ENCODE measurements around the gene FOXG1. TPM values are rescaled to one million over a fixed set of nuclear protein-coding genes. Genes with fewer than 3 reads are reported as not detected.

FOXG1 gene
- total and polyA plus RNA-seq, 2 donors (not counting 3 experiments of a cell fraction or from before 2014, with no cell fraction given) = not detected

GRCh38 chr14:28774764-28775735 lies 8.5 kb downstream of the FOXG1 start:
- POLR2A ChIA-PET = no interaction called here
- Histone ChIP-seq H3K4me2 (ENCODE audit: insufficient read depth, low read length) (no peak overlapping the region), H3K9me3 (replicated peaks; ENCODE audit: control insufficient read depth, insufficient read depth, low read length) (no peaks in the 10 kb centered on the region), H3K4me1 (ENCODE audit: control insufficient read depth, extremely low read depth, insufficient read depth, low read length) (no peaks in the 10 kb centered on the region), H3K79me2 (ENCODE audit: control insufficient read depth, insufficient read depth, low read length) (no peaks in the 10 kb centered on the region), H3K27ac (ENCODE audit: insufficient read depth, low read depth, low read length) (no peak overlapping the region), H3K36me3 (ENCODE audit: control insufficient read depth in 2 of 2, extremely low read depth in 1 of 2, insufficient read depth in 2 of 2, low read length in 2 of 2) (no peaks in the 10 kb centered on the region), H2AFZ (ENCODE audit: low read depth, low read length) (no peak overlapping the region), H3K9ac (replicated peaks; ENCODE audit: extremely low read depth, insufficient read depth, low read length) (no peak overlapping the region), H3K9me1 (replicated peaks; ENCODE audit: control insufficient read depth, extremely low read depth, insufficient read depth, low read length) (no peaks in the 10 kb centered on the region), H3K27me3 (ENCODE audit: control insufficient read depth in 2 of 2, insufficient read depth in 2 of 2, low read length in 2 of 2) (peaks cover 46 to 100% of the 10 kb centered on the region in 2 experiments), H3K4me3 (replicated peaks in 1 of 3; ENCODE audit: insufficient read depth in 1 of 3, low read depth in 1 of 3, low read length in 3 of 3) (no peak overlapping the region), H4K20me1 (replicated peaks; ENCODE audit: control insufficient read depth, extremely low read depth, insufficient read depth, low read length) (no peaks in the 10 kb centered on the region)
- TF ChIP-seq EZH2 (IDR thresholded peaks at IDR 0.05; ENCODE audit: borderline replicate concordance, low read depth, low read length, severe bottlenecking) (peak; percentile 77), MAX (IDR thresholded peaks at IDR 0.05; ENCODE audit: insufficient read depth, insufficient read length) (no peak)
- dilution Hi-C loops (cut with MboI; ENCODE audit: extremely low pct_ligation_motif_present, low sequenced_read_pairs) = no loop called here
- no peak for DNase-seq (ENCODE audit: low read depth, low spot score)
- CTCF ChIA-PET = interaction anchor here (0.6 to 3.6 kb wide), 40 partner anchors 9 to 1747 kb away, joined by 3 to 97 read pairs (median 5); partner anchors contain the start of gene FOXG1
- BruUV-seq (replicated peaks) = no TSS peak
- no peak for FAIRE-seq
- intact Hi-C loops (cut with micrococcal nuclease) = loop anchor here (1.0 to 5.0 kb wide), 2 partner anchors 687 to 762 kb away; no protein-coding TSS in a partner anchor

- H2AFZ ChIP-seq (ENCODE audit: low read depth, low read length) = no peak overlapping the region
- ChIA-PET POLR2A (no interaction called here), CTCF (interaction anchor here (0.9 to 3.6 kb wide), 4 partner anchors 18 to 1438 kb away, joined by 3 to 13 read pairs (median 4); no protein-coding TSS in a partner anchor)
- FAIRE-seq (no peak), DNase-seq (ENCODE audit: low read depth, low spot score) (no peak)
- no peaks in the 10 kb centered on the region for H3K4me1 ChIP-seq (ENCODE audit: control insufficient read depth, extremely low read depth, insufficient read depth, low read length)
- H3K36me3 ChIP-seq (ENCODE audit: control insufficient read depth in 2 of 2, extremely low read depth in 1 of 2, insufficient read depth in 2 of 2, low read length in 2 of 2) = no peaks in the 10 kb centered on the region
- H3K4me2 ChIP-seq (ENCODE audit: insufficient read depth, low read length) = no peak overlapping the region
- no peak overlapping the region for H3K27ac ChIP-seq (ENCODE audit: insufficient read depth, low read depth, low read length)
- intact Hi-C loops (cut with micrococcal nuclease) (no loop called here), dilution Hi-C loops (cut with MboI; ENCODE audit: extremely low pct_ligation_motif_present, low sequenced_read_pairs) (no loop called here)
- H3K9me3 ChIP-seq (replicated peaks; ENCODE audit: control insufficient read depth, insufficient read depth, low read length) = no peaks in the 10 kb centered on the region
- no TSS peak for BruUV-seq (replicated peaks)
- no peaks in the 10 kb centered on the region for H4K20me1 ChIP-seq (replicated peaks; ENCODE audit: control insufficient read depth, extremely low read depth, insufficient read depth, low read length)
- H3K79me2 ChIP-seq (ENCODE audit: control insufficient read depth, insufficient read depth, low read length) = no peaks in the 10 kb centered on the region
- no peaks in the 10 kb centered on the region for H3K9me1 ChIP-seq (replicated peaks; ENCODE audit: control insufficient read depth, extremely low read depth, insufficient read depth, low read length)
- H3K27me3 ChIP-seq (ENCODE audit: control insufficient read depth in 2 of 2, insufficient read depth in 2 of 2, low read length in 2 of 2) = peaks cover 47 to 100% of the 10 kb centered on the region in 2 experiments
- H3K4me3 ChIP-seq (replicated peaks in 1 of 3; ENCODE audit: insufficient read depth in 1 of 3, low read depth in 1 of 3, low read length in 3 of 3) = no peak overlapping the region
- H3K9ac ChIP-seq (replicated peaks; ENCODE audit: extremely low read depth, insufficient read depth, low read length) = no peak overlapping the region
- TF ChIP-seq MAX (IDR thresholded peaks at IDR 0.05; ENCODE audit: insufficient read depth, insufficient read length) (no peak), JUN (IDR thresholded peaks at IDR 0.05; ENCODE audit: borderline replicate concordance, insufficient read depth, insufficient read length, low read depth) (no peak), CTCF (IDR thresholded peaks at IDR 0.05; ENCODE audit: extremely low read depth in 1 of 2, insufficient read depth in 1 of 2, low read depth in 1 of 2, low read length in 2 of 2) (no peak), FOS (IDR thresholded peaks at IDR 0.05; ENCODE audit: borderline replicate concordance, insufficient read depth, low read length) (no peak), GATA2 (IDR thresholded peaks at IDR 0.05; ENCODE audit: insufficient read depth, insufficient read length, low read depth, low read length) (no peak), POLR2AphosphoS5 (IDR thresholded peaks at IDR 0.05; ENCODE audit: insufficient read depth, low read depth, low read length) (no peak), POLR2A (IDR thresholded peaks at IDR 0.05; ENCODE audit: low read depth, low read length) (no peak), EZH2 (IDR thresholded peaks at IDR 0.05; ENCODE audit: borderline replicate concordance, low read depth, low read length, severe bottlenecking) (no peak), MYC (IDR thresholded peaks at IDR 0.05; ENCODE audit: low read depth, low read length) (no peak)
These were observed 10.1 kb downstream of the FOXG1 start for GRCh38 chr14:28776482-28777266.

Data from endothelial cell of umbilical vein (primary cell).